ENCODE data around the gene TMEM116. TPM values are rescaled to one million over a fixed set of nuclear protein-coding genes. Genes with fewer than 3 reads are reported as not detected.

TMEM116 gene
- total RNA-seq, 2 donors from 2014 or later: 4.6 to 8.0 TPM

- Histone ChIP-seq H3K4me3 (no peak overlapping the region), H3K36me3 (replicated peaks in 1 of 2; ENCODE audit: insufficient read depth in 1 of 2, low read depth in 2 of 2) (peaks cover 4 to 34% of the 10 kb centered on the region in 2 donors), H3K27ac (no peak overlapping the region), H3K4me1 (peaks cover 7% of the 10 kb centered on the region), H3K9me3 (no peaks in the 10 kb centered on the region), H3K27me3 (no peaks in the 10 kb centered on the region)
- 70 to 80% methylated on average over 4 of the region's 4 CpGs for WGBS, 2 donors
- intact Hi-C loops (cut with DNase I): no loop called here
- TF ChIP-seq CTCF (IDR thresholded peaks at IDR 0.05) (no peak), POLR2A (IDR thresholded peaks at IDR 0.05) (no peak)
- no peak for ATAC-seq
- DNase-seq: no peak
Measured at GRCh38 chr12:112035219-112035785, 22.3 kb upstream of the TMEM116 start.

GRCh38 chr12:112032292-112032691, 19.3 kb upstream of the TMEM116 start:
- TF ChIP-seq CTCF (IDR thresholded peaks at IDR 0.05): no peak
- TF ChIP-seq POLR2A (IDR thresholded peaks at IDR 0.05): no peak
- 81 to 84% methylated on average over 5 of the region's 5 CpGs for WGBS, 2 donors
- Histone ChIP-seq H3K27me3 (no peaks in the 10 kb centered on the region), H3K27ac (no peak overlapping the region), H3K4me3 (no peak overlapping the region), H3K36me3 (replicated peaks in 1 of 2; ENCODE audit: insufficient read depth in 1 of 2, low read depth in 2 of 2) (peaks cover 0 to 23% of the 10 kb centered on the region in 2 donors), H3K4me1 (peaks cover 7% of the 10 kb centered on the region), H3K9me3 (no peaks in the 10 kb centered on the region)
- DNase-seq (no peak), ATAC-seq (no peak)
- intact Hi-C loops (cut with DNase I): no loop called here

GRCh38 chr12:112031472-112031871, 18.5 kb upstream of the TMEM116 start:
- DNase-seq (no peak), ATAC-seq (no peak)
- Histone ChIP-seq H3K27me3 (no peaks in the 10 kb centered on the region), H3K36me3 (replicated peaks in 1 of 2; ENCODE audit: insufficient read depth in 1 of 2, low read depth in 2 of 2) (peaks cover 0 to 19% of the 10 kb centered on the region in 2 donors), H3K4me1 (peaks cover 7% of the 10 kb centered on the region), H3K4me3 (no peak overlapping the region), H3K27ac (no peak overlapping the region), H3K9me3 (no peaks in the 10 kb centered on the region)
- intact Hi-C loops (cut with DNase I): no loop called here
- TF ChIP-seq CTCF (IDR thresholded peaks at IDR 0.05): no peak
- no peak for TF ChIP-seq POLR2A (IDR thresholded peaks at IDR 0.05)
- WGBS, 2 donors: 69 to 73% methylated on average over 2 of the region's 2 CpGs

- 84 to 94% methylated on average over 2 of the region's 2 CpGs for WGBS, 2 donors
- Histone ChIP-seq H3K27me3 (no peaks in the 10 kb centered on the region), H3K4me3 (no peak overlapping the region), H3K36me3 (replicated peaks in 1 of 2; ENCODE audit: insufficient read depth in 1 of 2, low read depth in 2 of 2) (peaks cover 0 to 14% of the 10 kb centered on the region in 2 donors), H3K27ac (no peak overlapping the region), H3K4me1 (peaks cover 7% of the 10 kb centered on the region), H3K9me3 (no peaks in the 10 kb centered on the region)
- no peak for ATAC-seq
- no peak for DNase-seq
- TF ChIP-seq POLR2A (IDR thresholded peaks at IDR 0.05) (no peak), CTCF (IDR thresholded peaks at IDR 0.05) (no peak)
- intact Hi-C loops (cut with DNase I): no loop called here
Measured at GRCh38 chr12:112029301-112029700, 16.3 kb upstream of the TMEM116 start.

- intact Hi-C loops (cut with DNase I): no loop called here
- H3K9me3 ChIP-seq: no peaks in the 10 kb centered on the region
- H3K4me3 ChIP-seq: no peak overlapping the region
- no peak for DNase-seq
- no peaks in the 10 kb centered on the region for H3K27me3 ChIP-seq
- no peak for ATAC-seq
- H3K36me3 ChIP-seq (replicated peaks in 1 of 2; ENCODE audit: insufficient read depth in 1 of 2, low read depth in 2 of 2): peaks cover 0 to 8% of the 10 kb centered on the region in 2 donors
- peaks cover 5% of the 10 kb centered on the region for H3K4me1 ChIP-seq
- H3K27ac ChIP-seq: no peak overlapping the region
- WGBS, 2 donors: 83 to 85% methylated on average over 4 of the region's 4 CpGs
- TF ChIP-seq CTCF (IDR thresholded peaks at IDR 0.05) (no peak), POLR2A (IDR thresholded peaks at IDR 0.05) (no peak)
Measured at GRCh38 chr12:112025808-112026375, 12.9 kb upstream of the TMEM116 start.
